ENCODE results near the gene SEMA6C.

The SEMA6C gene

DNA sequence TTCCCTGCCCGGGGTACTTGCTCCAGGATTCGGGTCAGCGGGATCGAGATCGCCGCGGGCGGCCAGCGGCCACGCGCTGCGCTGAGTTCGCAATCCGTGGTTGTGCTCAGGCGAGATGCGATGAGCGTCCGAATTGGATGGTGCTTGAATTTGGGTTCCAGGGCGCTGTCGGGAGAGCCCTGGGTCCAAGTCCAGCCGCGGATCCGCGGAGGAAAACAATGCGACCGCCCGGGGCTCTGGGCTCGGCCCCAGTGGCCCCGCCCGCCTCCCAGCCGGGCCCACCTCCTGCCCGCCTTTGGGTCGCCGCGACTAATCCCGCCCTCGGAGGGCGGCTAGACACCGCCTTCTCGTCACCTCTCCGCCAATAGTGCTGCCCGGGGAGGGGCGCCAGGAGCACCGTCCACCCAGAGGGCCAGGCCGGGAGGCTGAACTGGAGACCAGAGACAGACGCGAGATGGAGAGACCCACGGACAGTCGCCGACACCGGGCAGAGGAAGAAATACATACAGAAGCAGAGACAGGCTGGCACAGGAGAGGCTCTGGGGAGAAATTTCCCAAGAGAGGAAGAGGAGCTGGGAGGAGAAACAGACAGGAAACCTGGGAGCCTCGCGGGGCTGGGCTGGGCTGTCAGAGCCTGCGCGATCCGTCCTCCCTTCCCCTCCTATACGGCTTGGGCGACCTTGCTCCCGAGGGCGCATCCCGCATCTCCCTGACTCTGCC is at the start of gene SEMA6C (continued):
- TF ChIP-seq, protein P1, sequence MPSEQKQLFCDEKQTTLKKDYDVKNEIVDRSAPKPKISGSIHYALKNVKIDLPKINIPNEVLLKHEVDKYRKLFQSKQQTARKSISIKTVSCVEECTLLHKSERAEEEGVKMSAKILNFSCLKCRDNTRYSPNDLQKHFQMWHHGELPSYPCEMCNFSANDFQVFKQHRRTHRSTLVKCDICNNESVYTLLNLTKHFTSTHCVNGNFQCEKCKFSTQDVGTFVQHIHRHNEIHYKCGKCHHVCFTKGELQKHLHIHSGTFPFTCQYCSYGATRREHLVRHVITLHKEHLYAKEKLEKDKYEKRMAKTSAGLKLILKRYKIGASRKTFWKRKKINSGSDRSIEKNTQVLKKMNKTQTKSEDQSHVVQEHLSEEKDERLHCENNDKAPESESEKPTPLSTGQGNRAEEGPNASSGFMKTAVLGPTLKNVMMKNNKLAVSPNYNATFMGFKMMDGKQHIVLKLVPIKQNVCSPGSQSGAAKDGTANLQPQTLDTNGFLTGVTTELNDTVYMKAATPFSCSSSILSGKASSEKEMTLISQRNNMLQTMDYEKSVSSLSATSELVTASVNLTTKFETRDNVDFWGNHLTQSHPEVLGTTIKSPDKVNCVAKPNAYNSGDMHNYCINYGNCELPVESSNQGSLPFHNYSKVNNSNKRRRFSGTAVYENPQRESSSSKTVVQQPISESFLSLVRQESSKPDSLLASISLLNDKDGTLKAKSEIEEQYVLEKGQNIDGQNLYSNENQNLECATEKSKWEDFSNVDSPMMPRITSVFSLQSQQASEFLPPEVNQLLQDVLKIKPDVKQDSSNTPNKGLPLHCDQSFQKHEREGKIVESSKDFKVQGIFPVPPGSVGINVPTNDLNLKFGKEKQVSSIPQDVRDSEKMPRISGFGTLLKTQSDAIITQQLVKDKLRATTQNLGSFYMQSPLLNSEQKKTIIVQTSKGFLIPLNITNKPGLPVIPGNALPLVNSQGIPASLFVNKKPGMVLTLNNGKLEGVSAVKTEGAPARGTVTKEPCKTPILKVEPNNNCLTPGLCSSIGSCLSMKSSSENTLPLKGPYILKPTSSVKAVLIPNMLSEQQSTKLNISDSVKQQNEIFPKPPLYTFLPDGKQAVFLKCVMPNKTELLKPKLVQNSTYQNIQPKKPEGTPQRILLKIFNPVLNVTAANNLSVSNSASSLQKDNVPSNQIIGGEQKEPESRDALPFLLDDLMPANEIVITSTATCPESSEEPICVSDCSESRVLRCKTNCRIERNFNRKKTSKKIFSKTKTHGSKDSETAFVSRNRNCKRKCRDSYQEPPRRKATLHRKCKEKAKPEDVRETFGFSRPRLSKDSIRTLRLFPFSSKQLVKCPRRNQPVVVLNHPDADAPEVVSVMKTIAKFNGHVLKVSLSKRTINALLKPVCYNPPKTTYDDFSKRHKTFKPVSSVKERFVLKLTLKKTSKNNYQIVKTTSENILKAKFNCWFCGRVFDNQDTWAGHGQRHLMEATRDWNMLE (tag by site-specific recombination; conservative IDR thresholded peaks at IDR 0.05; ENCODE audit: low read depth): no peak
- TF ChIP-seq ZNF335 (tag by site-specific recombination; conservative IDR thresholded peaks at IDR 0.05) (peak; percentile 77), HOXD13 (CRISPR knock-in tag; IDR thresholded peaks at IDR 0.05; ENCODE audit: borderline replicate concordance) (no peak), SETDB1 (IDR thresholded peaks at IDR 0.05; ENCODE audit: insufficient read length, low read length) (no peak), ZNF211 (tag by site-specific recombination; IDR thresholded peaks at IDR 0.05; ENCODE audit: low read depth) (no peak), ZNF248 (tag by site-specific recombination; IDR thresholded peaks at IDR 0.05) (no peak), ZNF549 (tag by site-specific recombination; IDR thresholded peaks at IDR 0.05) (no peak), ZXDB (tag by site-specific recombination; IDR thresholded peaks at IDR 0.05) (peak; percentile 24; the same call in 1 of the 2 replicates), ZNF76 (tag by site-specific recombination; IDR thresholded peaks at IDR 0.05; ENCODE audit: borderline replicate concordance, low read depth) (peak; percentile 83; the same call in 1 of the 2 replicates), ZFP3 (tag by site-specific recombination; IDR thresholded peaks at IDR 0.05; ENCODE audit: low read depth) (no peak), ZBTB7A (tag by site-specific recombination; IDR thresholded peaks at IDR 0.05; ENCODE audit: low read depth) (no peak), ZNF791 (tag by site-specific recombination; IDR thresholded peaks at IDR 0.05) (no peak), ZNF350 (tag by site-specific recombination; IDR thresholded peaks at IDR 0.05) (no peak)
- TF ChIP-seq, protein P2, sequence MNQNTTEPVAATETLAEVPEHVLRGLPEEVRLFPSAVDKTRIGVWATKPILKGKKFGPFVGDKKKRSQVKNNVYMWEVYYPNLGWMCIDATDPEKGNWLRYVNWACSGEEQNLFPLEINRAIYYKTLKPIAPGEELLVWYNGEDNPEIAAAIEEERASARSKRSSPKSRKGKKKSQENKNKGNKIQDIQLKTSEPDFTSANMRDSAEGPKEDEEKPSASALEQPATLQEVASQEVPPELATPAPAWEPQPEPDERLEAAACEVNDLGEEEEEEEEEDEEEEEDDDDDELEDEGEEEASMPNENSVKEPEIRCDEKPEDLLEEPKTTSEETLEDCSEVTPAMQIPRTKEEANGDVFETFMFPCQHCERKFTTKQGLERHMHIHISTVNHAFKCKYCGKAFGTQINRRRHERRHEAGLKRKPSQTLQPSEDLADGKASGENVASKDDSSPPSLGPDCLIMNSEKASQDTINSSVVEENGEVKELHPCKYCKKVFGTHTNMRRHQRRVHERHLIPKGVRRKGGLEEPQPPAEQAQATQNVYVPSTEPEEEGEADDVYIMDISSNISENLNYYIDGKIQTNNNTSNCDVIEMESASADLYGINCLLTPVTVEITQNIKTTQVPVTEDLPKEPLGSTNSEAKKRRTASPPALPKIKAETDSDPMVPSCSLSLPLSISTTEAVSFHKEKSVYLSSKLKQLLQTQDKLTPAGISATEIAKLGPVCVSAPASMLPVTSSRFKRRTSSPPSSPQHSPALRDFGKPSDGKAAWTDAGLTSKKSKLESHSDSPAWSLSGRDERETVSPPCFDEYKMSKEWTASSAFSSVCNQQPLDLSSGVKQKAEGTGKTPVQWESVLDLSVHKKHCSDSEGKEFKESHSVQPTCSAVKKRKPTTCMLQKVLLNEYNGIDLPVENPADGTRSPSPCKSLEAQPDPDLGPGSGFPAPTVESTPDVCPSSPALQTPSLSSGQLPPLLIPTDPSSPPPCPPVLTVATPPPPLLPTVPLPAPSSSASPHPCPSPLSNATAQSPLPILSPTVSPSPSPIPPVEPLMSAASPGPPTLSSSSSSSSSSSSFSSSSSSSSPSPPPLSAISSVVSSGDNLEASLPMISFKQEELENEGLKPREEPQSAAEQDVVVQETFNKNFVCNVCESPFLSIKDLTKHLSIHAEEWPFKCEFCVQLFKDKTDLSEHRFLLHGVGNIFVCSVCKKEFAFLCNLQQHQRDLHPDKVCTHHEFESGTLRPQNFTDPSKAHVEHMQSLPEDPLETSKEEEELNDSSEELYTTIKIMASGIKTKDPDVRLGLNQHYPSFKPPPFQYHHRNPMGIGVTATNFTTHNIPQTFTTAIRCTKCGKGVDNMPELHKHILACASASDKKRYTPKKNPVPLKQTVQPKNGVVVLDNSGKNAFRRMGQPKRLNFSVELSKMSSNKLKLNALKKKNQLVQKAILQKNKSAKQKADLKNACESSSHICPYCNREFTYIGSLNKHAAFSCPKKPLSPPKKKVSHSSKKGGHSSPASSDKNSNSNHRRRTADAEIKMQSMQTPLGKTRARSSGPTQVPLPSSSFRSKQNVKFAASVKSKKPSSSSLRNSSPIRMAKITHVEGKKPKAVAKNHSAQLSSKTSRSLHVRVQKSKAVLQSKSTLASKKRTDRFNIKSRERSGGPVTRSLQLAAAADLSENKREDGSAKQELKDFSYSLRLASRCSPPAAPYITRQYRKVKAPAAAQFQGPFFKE (tag by site-specific recombination; IDR thresholded peaks at IDR 0.05; ENCODE audit: borderline replicate concordance): no peak
- TF ChIP-seq, protein P3, sequence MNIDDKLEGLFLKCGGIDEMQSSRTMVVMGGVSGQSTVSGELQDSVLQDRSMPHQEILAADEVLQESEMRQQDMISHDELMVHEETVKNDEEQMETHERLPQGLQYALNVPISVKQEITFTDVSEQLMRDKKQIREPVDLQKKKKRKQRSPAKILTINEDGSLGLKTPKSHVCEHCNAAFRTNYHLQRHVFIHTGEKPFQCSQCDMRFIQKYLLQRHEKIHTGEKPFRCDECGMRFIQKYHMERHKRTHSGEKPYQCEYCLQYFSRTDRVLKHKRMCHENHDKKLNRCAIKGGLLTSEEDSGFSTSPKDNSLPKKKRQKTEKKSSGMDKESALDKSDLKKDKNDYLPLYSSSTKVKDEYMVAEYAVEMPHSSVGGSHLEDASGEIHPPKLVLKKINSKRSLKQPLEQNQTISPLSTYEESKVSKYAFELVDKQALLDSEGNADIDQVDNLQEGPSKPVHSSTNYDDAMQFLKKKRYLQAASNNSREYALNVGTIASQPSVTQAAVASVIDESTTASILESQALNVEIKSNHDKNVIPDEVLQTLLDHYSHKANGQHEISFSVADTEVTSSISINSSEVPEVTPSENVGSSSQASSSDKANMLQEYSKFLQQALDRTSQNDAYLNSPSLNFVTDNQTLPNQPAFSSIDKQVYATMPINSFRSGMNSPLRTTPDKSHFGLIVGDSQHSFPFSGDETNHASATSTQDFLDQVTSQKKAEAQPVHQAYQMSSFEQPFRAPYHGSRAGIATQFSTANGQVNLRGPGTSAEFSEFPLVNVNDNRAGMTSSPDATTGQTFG (tag by site-specific recombination; IDR thresholded peaks at IDR 0.05; ENCODE audit: borderline replicate concordance): no peak
- TF ChIP-seq, protein P4, sequence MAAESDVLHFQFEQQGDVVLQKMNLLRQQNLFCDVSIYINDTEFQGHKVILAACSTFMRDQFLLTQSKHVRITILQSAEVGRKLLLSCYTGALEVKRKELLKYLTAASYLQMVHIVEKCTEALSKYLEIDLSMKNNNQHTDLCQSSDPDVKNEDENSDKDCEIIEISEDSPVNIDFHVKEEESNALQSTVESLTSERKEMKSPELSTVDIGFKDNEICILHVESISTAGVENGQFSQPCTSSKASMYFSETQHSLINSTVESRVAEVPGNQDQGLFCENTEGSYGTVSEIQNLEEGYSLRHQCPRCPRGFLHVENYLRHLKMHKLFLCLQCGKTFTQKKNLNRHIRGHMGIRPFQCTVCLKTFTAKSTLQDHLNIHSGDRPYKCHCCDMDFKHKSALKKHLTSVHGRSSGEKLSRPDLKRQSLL (tag by site-specific recombination; IDR thresholded peaks at IDR 0.05): no peak
- TF ChIP-seq, protein P5, sequence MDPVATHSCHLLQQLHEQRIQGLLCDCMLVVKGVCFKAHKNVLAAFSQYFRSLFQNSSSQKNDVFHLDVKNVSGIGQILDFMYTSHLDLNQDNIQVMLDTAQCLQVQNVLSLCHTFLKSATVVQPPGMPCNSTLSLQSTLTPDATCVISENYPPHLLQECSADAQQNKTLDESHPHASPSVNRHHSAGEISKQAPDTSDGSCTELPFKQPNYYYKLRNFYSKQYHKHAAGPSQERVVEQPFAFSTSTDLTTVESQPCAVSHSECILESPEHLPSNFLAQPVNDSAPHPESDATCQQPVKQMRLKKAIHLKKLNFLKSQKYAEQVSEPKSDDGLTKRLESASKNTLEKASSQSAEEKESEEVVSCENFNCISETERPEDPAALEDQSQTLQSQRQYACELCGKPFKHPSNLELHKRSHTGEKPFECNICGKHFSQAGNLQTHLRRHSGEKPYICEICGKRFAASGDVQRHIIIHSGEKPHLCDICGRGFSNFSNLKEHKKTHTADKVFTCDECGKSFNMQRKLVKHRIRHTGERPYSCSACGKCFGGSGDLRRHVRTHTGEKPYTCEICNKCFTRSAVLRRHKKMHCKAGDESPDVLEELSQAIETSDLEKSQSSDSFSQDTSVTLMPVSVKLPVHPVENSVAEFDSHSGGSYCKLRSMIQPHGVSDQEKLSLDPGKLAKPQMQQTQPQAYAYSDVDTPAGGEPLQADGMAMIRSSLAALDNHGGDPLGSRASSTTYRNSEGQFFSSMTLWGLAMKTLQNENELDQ (tag by site-specific recombination; IDR thresholded peaks at IDR 0.05; ENCODE audit: low read depth): no peak
- TF ChIP-seq, protein P6, sequence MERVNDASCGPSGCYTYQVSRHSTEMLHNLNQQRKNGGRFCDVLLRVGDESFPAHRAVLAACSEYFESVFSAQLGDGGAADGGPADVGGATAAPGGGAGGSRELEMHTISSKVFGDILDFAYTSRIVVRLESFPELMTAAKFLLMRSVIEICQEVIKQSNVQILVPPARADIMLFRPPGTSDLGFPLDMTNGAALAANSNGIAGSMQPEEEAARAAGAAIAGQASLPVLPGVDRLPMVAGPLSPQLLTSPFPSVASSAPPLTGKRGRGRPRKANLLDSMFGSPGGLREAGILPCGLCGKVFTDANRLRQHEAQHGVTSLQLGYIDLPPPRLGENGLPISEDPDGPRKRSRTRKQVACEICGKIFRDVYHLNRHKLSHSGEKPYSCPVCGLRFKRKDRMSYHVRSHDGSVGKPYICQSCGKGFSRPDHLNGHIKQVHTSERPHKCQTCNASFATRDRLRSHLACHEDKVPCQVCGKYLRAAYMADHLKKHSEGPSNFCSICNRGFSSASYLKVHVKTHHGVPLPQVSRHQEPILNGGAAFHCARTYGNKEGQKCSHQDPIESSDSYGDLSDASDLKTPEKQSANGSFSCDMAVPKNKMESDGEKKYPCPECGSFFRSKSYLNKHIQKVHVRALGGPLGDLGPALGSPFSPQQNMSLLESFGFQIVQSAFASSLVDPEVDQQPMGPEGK (tag by site-specific recombination; IDR thresholded peaks at IDR 0.05): peak; percentile 92
